ENCODE measurements around the gene KLHL29.

GRCh38 chr2:23657934-23658333, 273.0 kb downstream of the KLHL29 start:
- TF ChIP-seq, protein P1, sequence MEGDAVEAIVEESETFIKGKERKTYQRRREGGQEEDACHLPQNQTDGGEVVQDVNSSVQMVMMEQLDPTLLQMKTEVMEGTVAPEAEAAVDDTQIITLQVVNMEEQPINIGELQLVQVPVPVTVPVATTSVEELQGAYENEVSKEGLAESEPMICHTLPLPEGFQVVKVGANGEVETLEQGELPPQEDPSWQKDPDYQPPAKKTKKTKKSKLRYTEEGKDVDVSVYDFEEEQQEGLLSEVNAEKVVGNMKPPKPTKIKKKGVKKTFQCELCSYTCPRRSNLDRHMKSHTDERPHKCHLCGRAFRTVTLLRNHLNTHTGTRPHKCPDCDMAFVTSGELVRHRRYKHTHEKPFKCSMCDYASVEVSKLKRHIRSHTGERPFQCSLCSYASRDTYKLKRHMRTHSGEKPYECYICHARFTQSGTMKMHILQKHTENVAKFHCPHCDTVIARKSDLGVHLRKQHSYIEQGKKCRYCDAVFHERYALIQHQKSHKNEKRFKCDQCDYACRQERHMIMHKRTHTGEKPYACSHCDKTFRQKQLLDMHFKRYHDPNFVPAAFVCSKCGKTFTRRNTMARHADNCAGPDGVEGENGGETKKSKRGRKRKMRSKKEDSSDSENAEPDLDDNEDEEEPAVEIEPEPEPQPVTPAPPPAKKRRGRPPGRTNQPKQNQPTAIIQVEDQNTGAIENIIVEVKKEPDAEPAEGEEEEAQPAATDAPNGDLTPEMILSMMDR (IDR thresholded peaks at IDR 0.05; ENCODE audit: low read length) = no peak
- no peak for TF ChIP-seq EZH2 (optimal IDR thresholded peaks at IDR 0.05; ENCODE audit: low read depth, low read length)
- TF ChIP-seq EZH2phosphoT487 (IDR thresholded peaks at IDR 0.05; ENCODE audit: low read length) = no peak
